Anterior cingulate cortex (tissue), 58 donors: ENCODE measurements around the gene KCNN4.

Source experiments
- DNase-seq, 58 donors: peaks; one replicate each; lab custom pipeline; 2025; lab: John Stamatoyannopoulos, UW

KCNN4 gene

DNA sequence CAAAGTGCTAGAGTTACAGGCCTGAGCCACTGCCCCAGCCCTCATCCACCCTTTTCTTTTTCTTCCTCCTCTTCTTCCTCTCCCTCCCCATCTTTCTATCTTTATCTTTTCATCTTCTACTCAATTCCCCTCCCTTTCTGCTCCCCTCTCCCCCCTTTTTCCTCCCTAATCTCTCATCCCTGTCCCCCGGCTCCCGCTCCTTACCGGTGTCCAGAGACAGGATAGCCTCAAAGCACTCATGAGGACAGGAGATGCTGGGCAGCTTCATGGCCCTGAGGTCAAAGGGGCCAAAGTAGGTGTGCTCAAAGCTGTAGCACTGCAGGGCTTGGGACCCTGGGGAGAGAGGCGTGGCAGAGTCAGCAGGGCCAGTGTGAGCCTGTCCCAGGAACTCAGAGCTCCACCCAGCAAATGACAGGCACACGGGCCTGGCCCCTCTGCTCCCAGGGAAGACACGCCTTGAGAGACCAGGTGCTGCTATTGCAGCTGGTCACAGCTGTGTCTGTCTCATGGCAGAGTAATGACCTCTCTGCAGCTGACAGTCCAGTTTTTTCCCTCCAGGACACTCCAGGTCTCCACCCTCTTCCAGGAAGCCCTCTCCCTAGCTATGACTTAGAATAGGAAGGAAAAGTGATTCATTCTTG lies 18.8 kb upstream of the KCNN4 start:
- DNase-seq: no peak

DNA sequence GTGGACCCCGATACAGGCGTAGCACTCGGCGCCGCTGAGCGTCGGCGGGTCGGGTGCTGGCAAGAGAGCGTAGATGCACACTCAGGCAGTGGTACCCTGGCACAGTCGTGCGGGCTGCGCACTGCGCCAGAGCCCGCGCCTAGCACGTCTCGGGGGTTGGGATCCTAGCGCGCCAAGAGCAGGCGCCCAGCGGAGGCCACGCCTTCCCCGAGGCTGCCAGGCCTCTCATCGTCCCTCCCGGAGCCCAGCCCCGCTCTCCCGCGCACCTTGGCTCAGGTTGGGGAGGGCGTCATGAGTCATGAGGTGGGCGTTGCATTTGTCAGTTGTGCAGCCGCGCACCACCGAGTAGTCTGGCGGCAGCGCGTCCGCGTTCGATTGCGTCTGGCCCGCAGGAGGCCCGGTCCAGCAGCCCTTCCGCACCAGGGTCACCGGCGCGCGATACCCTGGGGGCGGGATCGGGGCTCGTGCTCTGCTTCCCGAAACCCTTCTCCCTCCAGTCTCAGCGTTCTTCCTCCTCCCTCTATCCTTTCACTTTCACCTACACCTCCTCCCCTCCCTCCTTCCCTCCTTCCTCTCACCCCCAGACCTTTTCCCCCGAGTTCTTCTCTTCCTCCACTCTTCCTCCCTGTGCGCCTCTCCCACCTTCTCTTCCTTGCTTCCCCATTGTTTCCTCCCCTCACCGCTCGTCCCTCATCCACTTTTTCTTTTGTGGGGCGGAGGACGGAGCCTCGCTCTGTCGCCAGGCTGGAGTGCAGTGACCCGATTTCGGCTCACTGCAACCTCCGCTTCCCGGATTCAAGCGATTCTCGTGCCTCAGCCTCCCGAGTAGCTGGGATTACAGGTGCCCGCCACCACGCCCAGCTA lies 18.0 kb upstream of the KCNN4 start:
- peak in 35 of 58 donors; percentile 12 to 73 (median 39) for DNase-seq

GRCh38 chr19:43798026-43798545 lies 17.3 kb upstream of the KCNN4 start:
- DNase-seq: no peak

DNA sequence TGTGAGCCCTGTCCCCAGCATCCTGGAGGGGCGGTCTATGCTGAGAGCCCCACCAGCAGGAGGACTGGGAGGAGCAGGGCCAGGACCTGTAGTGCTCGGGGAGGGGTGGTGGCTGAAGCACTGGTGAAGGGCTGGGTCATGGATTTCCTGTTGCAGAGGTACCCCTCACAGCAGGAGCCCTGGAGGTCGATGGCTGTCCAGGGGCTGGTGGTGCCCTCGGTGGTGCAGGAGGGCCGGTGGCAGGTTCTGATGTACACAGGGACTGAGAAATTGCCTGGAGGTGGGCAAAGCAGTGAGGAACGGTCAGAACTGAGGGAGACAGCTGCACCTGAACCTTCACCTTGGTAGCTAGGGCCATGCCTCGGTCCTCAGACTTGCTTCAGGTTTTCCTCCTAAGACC lies 16.8 kb upstream of the KCNN4 start:
- DNase-seq: no peak

- peak in 7 of 58 donors; percentile 16 to 67 (median 35) for DNase-seq
These were observed 16.3 kb upstream of the KCNN4 start for GRCh38 chr19:43797118-43797517.

GRCh38 chr19:43790587-43790986 lies 9.8 kb upstream of the KCNN4 start:
- no peak for DNase-seq

DNA sequence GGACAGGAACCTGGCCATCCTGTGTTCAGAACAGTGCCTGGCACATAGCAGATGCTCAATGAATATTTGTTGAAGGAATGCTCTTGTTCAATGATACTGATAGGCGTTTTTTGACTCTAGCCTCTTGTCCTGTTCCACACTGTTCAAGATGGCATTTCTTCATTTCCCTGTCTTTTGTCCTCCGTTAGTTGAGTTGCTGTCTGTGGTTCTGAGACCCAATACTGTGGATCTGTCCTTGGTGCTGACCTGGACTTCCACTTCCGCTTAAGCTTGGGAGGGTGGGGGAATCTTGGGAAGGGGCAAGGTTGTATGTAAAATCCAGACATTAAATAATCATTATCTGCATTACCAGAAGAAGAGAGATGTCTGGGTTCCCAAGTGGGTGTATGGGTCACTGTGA lies 8.3 kb upstream of the KCNN4 start:
- DNase-seq: no peak

DNA sequence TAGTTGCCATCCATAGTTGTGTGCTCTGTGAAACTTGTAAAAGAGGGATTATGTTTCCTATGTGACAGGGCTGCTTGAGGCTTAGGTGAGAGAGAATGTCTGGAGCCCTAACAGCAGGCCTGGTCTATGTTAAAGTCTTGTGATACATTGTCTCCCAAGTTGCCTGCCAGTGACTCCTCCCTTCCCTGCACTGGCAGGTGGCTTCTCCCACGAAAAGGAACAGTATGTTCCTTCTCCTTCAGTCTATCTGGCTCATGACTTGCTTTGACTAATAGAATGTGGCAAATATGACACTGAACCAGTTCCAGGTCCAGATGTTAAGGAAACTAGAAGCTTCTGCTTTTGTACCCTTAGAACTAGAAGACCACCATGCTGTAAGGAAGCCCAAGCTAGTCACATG lies 5.9 kb upstream of the KCNN4 start:
- no peak for DNase-seq

GRCh38 chr19:43784981-43785808 lies 4.4 kb upstream of the KCNN4 start:
- peak in 23 of 58 donors; percentile 9 to 48 (median 19) for DNase-seq

DNA sequence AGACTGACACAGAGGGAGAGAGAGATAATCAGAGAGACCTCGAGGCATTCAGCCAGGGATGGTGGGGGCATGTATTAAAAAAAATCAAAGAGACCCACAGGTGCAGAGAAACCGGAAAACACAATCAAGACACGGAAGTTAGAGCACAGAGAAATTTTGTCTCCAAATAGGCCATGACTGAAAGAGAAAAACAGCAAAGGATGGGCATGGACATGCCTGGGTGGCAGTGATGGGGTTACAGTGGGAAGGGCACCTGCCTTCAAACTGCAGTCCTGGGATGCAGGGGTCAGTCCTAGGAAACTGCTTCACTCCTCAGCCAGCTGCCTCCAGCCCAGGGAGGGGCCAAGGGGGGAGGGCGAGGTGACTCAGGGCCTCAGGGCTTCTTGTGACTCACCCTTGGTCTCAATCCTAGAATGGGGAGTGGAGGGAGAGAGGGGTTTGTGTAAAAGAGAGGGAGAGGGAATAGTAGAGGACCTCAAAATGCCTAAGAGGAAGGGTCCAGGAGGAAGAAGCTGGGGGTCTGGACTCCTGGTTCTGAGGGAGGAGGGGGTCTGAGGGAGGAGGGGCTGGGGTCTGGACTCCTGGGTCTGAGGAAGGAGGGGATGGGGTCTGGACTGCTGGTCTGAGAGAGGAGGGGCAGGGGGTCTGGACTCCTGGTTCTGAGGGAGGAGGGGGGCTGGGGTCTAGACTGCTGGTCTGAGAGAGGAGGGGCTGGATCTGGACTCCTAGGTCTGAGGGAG lies 3.6 kb upstream of the KCNN4 start:
- DNase-seq: no peak

DNA sequence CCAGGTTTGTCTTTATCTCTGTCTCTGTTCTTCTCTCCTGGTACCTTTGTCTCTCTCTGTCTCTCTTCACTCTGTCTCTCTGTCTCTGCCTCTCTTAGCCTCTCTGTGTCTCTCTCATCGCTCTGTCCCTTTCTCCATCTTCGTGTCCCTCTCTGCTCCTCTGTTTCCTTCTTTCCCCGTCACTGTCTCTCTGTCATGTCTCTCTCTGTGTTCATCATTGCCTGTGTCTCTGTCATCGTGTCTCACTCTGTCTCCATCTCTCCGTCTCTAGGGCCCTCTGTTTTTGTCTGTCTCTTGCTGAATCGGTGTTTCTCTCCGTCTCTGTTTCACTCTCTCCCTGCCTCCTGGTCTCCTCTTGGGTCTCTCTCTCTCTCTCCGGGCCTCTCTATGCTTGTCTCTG lies 2.9 kb upstream of the KCNN4 start:
- no peak for DNase-seq

GRCh38 chr19:43782689-43783231 lies 2.0 kb upstream of the KCNN4 start:
- DNase-seq: no peak

DNA sequence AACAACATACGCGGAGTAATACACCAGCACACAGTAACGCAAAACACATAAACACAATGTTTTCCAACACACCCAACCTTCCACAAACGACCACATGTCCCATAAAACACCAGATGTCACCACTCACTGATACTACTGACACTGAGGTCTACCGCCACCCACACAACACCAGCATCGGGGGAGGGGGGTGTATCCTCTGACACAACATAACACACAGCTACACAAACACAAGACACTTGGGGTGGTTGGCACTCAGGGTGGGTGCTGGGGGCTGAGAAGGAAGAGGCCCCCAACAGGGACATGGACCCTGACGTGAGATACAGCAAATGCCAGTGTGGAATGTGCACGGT lies 1.5 kb upstream of the KCNN4 start:
- no peak for DNase-seq

DNA sequence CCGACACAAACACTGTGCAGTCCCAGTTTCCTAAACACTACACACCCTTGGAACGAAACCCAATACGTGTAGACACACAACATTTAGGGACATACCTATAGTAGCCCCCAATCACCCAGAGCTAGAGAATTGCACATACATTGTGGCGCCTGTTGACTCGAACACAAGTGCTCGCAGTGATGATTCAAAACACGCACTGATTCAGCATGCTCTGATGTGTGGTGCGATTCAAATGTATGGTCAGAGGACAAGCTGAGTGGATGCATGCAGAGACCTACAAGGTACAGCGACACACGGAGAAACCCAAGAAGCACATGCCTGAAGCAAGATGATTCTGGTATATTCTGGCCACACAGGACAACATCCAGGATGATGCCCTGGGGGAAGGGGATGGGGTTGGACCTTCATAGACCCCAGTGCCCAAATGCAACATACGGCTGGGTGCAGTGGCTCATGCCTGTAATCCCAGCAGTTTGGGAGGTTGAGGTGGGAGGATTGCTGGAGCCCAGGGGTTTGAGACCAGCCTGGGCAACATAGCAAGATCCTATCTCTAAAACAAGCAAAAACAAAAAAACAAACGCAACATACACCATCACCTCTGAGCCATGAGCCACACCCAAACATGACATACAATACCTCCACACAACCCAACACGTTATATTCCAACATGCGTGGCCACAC lies 997 bp upstream of the KCNN4 start:
- DNase-seq: no peak

DNA sequence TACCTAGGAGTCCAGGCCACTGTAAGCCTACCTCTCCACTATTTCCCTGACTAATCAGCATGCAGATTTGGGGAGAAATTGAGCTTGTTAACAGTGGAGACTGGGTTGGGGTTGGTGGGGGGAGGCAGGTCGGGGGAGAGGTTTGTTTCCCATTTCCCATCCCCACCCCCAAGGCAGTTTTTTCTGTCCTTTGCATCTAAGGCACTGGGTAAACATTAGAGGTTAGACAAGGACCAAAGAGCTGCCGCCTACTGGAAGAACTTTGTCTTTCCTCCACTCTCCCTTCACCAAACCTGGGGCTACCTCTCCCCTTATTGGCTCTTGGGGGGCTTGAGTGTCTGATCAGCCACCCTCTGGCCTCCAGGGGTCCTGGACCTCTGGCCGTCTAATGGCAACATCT lies 953 bp downstream of the KCNN4 start:
- DNase-seq: no peak

GRCh38 chr19:43779147-43779819 lies 1.5 kb downstream of the KCNN4 start:
- no peak for DNase-seq

DNA sequence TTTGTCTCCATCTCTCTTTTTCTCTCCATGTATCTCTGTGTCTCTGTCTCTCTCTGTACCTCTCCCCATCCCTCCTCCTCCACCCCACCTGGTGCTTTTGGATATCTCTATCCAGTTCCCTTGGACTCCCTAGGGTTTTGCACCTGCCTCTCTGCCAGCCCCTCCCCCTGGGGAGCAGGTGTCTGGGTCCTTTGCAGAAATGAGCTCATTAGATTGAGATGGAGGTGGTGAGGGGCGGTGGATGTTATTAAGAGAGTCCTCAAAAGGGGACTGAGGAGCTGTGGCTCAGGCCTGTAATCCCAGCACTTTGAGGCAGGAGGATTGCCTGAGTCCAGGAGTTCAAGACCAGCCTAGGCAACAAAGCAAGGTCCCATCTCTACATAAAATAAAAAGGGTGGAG lies 2.1 kb downstream of the KCNN4 start:
- DNase-seq: no peak

DNA sequence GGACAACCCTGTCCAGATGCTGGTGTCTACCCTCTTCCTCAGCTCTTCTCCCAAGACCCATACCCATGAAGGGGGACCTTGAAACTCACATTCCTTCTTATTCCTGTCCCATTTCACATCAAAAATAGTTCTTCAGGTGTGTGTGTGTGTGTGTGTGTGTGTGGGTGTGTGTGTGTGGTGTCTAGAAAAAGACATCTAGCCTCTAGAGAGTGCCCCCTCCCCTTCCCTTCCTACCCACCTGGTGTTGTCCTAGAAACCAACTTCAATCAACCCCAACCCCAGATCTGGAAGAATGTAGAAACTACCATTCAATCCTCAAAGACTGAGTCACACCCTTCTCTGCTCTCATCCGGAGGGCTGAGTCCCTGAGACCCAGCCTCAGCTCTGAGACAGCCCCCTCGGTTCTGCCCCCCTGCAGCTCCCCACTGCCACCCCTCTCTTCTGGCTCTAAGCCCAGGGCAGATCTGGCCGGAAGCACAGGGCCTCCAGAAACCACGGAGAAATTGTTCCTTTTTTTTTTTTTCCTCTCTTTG lies 3.5 kb downstream of the KCNN4 start:
- DNase-seq: peak in 3 of 58 donors; percentile 2 to 50 (median 49)

DNA sequence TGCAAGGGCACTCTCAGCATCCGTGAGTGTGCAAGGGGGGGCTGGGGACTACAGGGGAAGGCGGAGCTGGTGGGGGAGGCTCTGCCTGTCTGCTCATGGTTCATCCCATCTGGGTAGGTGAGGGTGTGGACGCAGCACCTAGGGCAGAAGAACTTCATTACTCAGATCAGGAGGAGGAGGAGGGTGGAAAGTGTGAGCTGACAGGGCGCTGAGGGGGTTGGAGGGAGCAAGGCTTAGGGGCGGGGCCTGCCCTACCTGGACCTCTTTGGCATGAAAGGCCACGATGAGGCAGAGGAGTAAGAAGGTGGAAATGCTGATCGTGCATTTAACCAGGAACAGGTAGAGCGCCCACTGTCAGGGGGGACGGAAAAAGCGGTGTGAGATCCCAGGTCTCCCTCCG lies 4.5 kb downstream of the KCNN4 start:
- DNase-seq: no peak
